Kidney epithelial cell (primary cell): ENCODE data around the gene SDCBP2. TPM values are rescaled to one million over a fixed set of nuclear protein-coding genes. Genes with fewer than 3 reads are reported as not detected.

Source experiments
- DNase-seq: peaks from one replicate; pipeline ENCODE4 v3.0.0-alpha.2; 2010; ENCODE audit warnings: low read depth
- H3K27me3 ChIP-seq: 2 replicates; pipeline ENCODE4 v1.6.0; 2011; ENCODE audit warnings: low read length; ENCODE audit not compliant: control insufficient read depth, insufficient read depth
- H3K36me3 ChIP-seq: 2 replicates; pipeline ENCODE4 v1.5.1; 2011; ENCODE audit warnings: low read length; ENCODE audit not compliant: control insufficient read depth, insufficient read depth
- H3K4me3 ChIP-seq: 2 replicates; pipeline ENCODE4 v1.5.1; 2011; ENCODE audit warnings: low read depth, mild to moderate bottlenecking, control low read depth, low read length
- CTCF ChIP-seq: IDR thresholded peaks from 2 replicates; pipeline ENCODE4 v1.5.1; 2011; ENCODE audit warnings: mild to moderate bottlenecking, moderate library complexity, low read length, control low read depth, inconsistent platforms; ENCODE audit not compliant: insufficient read depth, poor library complexity, severe bottlenecking
- total RNA-seq: library from RNA; depleted of rRNA; stranded (reverse); fragments of >200 nt; gene quantifications from 2 replicates; pipeline ENCODE4 v1.2.3, GENCODE V29; 2015

Gene SDCBP2
- total RNA-seq, 1 donor from 2014 or later, result 6.1 TPM

GRCh38 chr20:1296117-1296610 is 32.8 kb downstream of the SDCBP2 start:
- H3K36me3 ChIP-seq, result no peaks in the 10 kb centered on the region
- no peaks in the 10 kb centered on the region for H3K27me3 ChIP-seq
- no peak overlapping the region for H3K4me3 ChIP-seq
- DNase-seq, result no peak
- no peak for TF ChIP-seq CTCF

GRCh38 chr20:1295276-1295930 is 33.5 kb downstream of the SDCBP2 start:
- no peak overlapping the region for H3K4me3 ChIP-seq
- H3K36me3 ChIP-seq, result no peaks in the 10 kb centered on the region
- TF ChIP-seq CTCF, result no peak
- no peaks in the 10 kb centered on the region for H3K27me3 ChIP-seq
- no peak for DNase-seq

- no peak for TF ChIP-seq CTCF
- Histone ChIP-seq H3K36me3 (no peaks in the 10 kb centered on the region), H3K27me3 (no peaks in the 10 kb centered on the region), H3K4me3 (no peak overlapping the region)
- DNase-seq, result no peak
Observed at GRCh38 chr20:1294497-1294896, 34.4 kb downstream of the SDCBP2 start.

GRCh38 chr20:1293641-1294379 is 35.1 kb downstream of the SDCBP2 start:
- Histone ChIP-seq H3K36me3 (no peaks in the 10 kb centered on the region), H3K4me3 (no peak overlapping the region), H3K27me3 (no peaks in the 10 kb centered on the region)
- no peak for TF ChIP-seq CTCF
- DNase-seq, result no peak

- no peak for TF ChIP-seq CTCF
- DNase-seq, result no peak
- H3K4me3 ChIP-seq, result no peak overlapping the region
- H3K27me3 ChIP-seq, result no peaks in the 10 kb centered on the region
- H3K36me3 ChIP-seq, result no peaks in the 10 kb centered on the region
Observed at GRCh38 chr20:1292620-1293019, 36.3 kb downstream of the SDCBP2 start.

GRCh38 chr20:1291191-1291741 is 37.7 kb downstream of the SDCBP2 start:
- no peak overlapping the region for H3K4me3 ChIP-seq
- H3K27me3 ChIP-seq, result no peaks in the 10 kb centered on the region
- DNase-seq, result no peak
- H3K36me3 ChIP-seq, result no peaks in the 10 kb centered on the region
- TF ChIP-seq CTCF, result no peak
